GM18861 (cell line): Measurements from ENCODE around the gene SLTM.
"Not testable (repeated sequence)": the region's sequence is repeated elsewhere in the genome, so short reads cannot be mapped to it uniquely, and the experiment has no call there.

ENCODE experiments used
- ATAC-seq: cut with Tn5 transposase; IDR thresholded peaks from one replicate; pipeline ENCODE4 v1.9.1; 2021; ENCODE audit not compliant: unreplicated experiment

The SLTM gene

GRCh38 chr15:58933281-58934113, at the start of gene SLTM:
Gene SLTM, minus strand, starts transcription at chr15:58933679. Its CDS starts 114 bp downstream, at chr15:58933565.
- peak; percentile 81 for ATAC-seq

GRCh38 chr15:58983261-58983660, 49.8 kb upstream of the SLTM start:
- ATAC-seq, result no peak

- no peak for ATAC-seq
Measured at GRCh38 chr15:58981808-58982475, 48.5 kb upstream of the SLTM start.

- ATAC-seq, result no peak
Measured at GRCh38 chr15:58980351-58980939, 47.0 kb upstream of the SLTM start.

- ATAC-seq, result no peak
Measured at GRCh38 chr15:58977887-58978286, 44.4 kb upstream of the SLTM start.

GRCh38 chr15:58967479-58967878, 34.0 kb upstream of the SLTM start:
- ATAC-seq, result no peak

- ATAC-seq, result no peak
Measured at GRCh38 chr15:58966698-58967097, 33.2 kb upstream of the SLTM start.

- no peak for ATAC-seq
Measured at GRCh38 chr15:58962662-58963565, 29.4 kb upstream of the SLTM start.

- no peak for ATAC-seq
Measured at GRCh38 chr15:58962136-58962535, 28.7 kb upstream of the SLTM start.

- no peak for ATAC-seq
Measured at GRCh38 chr15:58958811-58959210, 25.3 kb upstream of the SLTM start.

- no peak for ATAC-seq
Measured at GRCh38 chr15:58957101-58957973, 23.9 kb upstream of the SLTM start.

- ATAC-seq, result no peak
Measured at GRCh38 chr15:58952751-58953150, 19.3 kb upstream of the SLTM start.

GRCh38 chr15:58951388-58952007, 18.0 kb upstream of the SLTM start:
- ATAC-seq, result no peak

GRCh38 chr15:58947179-58947578, 13.7 kb upstream of the SLTM start:
- no peak for ATAC-seq

- not testable (repeated sequence) for ATAC-seq
Measured at GRCh38 chr15:58934974-58935373, 1.5 kb upstream of the SLTM start.

- no peak for ATAC-seq
Measured at GRCh38 chr15:58934521-58934920, 1.0 kb upstream of the SLTM start.

GRCh38 chr15:58934114-58934447, 602 bp upstream of the SLTM start:
- no peak for ATAC-seq

GRCh38 chr15:58932710-58933280, 684 bp downstream of the SLTM start:
- peak; percentile 27 for ATAC-seq

- ATAC-seq, result no peak
Measured at GRCh38 chr15:58931987-58932588, 1.4 kb downstream of the SLTM start.
